GM21390 (cell line): ENCODE data around the gene GDPD4.
"Not testable (repeated sequence)": the region's sequence is repeated elsewhere in the genome, so short reads cannot be mapped to it uniquely, and the experiment has no call there.

Experiments
- ATAC-seq: cut with Tn5 transposase; IDR thresholded peaks from one replicate; pipeline ENCODE4 v1.9.1; 2021; ENCODE audit not compliant: unreplicated experiment

Gene GDPD4

GRCh38 chr11:77301510-77301909, at the start of gene GDPD4:
Gene GDPD4, minus strand, starts transcription at chr11:77301686. Its CDS starts 16,549 bp downstream, at chr11:77285137.
- no peak for ATAC-seq

GRCh38 chr11:77347948-77348347, 46.5 kb upstream of the GDPD4 start:
- ATAC-seq, result no peak

- ATAC-seq, result no peak
Observed at GRCh38 chr11:77346906-77347603, 45.6 kb upstream of the GDPD4 start.

- no peak for ATAC-seq
Observed at GRCh38 chr11:77345621-77346020, 44.1 kb upstream of the GDPD4 start.

GRCh38 chr11:77340501-77340900, 39.0 kb upstream of the GDPD4 start:
- ATAC-seq, result no peak

- no peak for ATAC-seq
Observed at GRCh38 chr11:77332259-77332658, 30.8 kb upstream of the GDPD4 start.

GRCh38 chr11:77325159-77325558, 23.7 kb upstream of the GDPD4 start:
- ATAC-seq, result no peak

GRCh38 chr11:77324508-77324907, 23.0 kb upstream of the GDPD4 start:
- ATAC-seq, result no peak

- ATAC-seq, result no peak
Observed at GRCh38 chr11:77322926-77323590, 21.6 kb upstream of the GDPD4 start.

- ATAC-seq, result no peak
Observed at GRCh38 chr11:77322506-77322905, 21.0 kb upstream of the GDPD4 start.

- no peak for ATAC-seq
Observed at GRCh38 chr11:77320351-77320750, 18.9 kb upstream of the GDPD4 start.

GRCh38 chr11:77318600-77318999, 17.1 kb upstream of the GDPD4 start:
- no peak for ATAC-seq

- no peak for ATAC-seq
Observed at GRCh38 chr11:77316733-77317342, 15.4 kb upstream of the GDPD4 start.

GRCh38 chr11:77312107-77312506, 10.6 kb upstream of the GDPD4 start:
- ATAC-seq, result no peak

- ATAC-seq, result no peak
Observed at GRCh38 chr11:77311701-77312100, 10.2 kb upstream of the GDPD4 start.

- no peak for ATAC-seq
Observed at GRCh38 chr11:77310721-77311120, 9.2 kb upstream of the GDPD4 start.

- no peak for ATAC-seq
Observed at GRCh38 chr11:77309401-77310085, 8.1 kb upstream of the GDPD4 start.

- no peak for ATAC-seq
Observed at GRCh38 chr11:77308838-77309237, 7.4 kb upstream of the GDPD4 start.

GRCh38 chr11:77303328-77303727, 1.8 kb upstream of the GDPD4 start:
- ATAC-seq, result no peak

- no peak for ATAC-seq
Observed at GRCh38 chr11:77302752-77303151, 1.3 kb upstream of the GDPD4 start.

GRCh38 chr11:77300695-77301094, 791 bp downstream of the GDPD4 start:
- ATAC-seq, result no peak

GRCh38 chr11:77300028-77300427, 1.5 kb downstream of the GDPD4 start:
- ATAC-seq, result not testable (repeated sequence)
